HG03103 (cell line): ENCODE results near the gene ZNF621.

Experiments used
- ATAC-seq: cut with Tn5 transposase; IDR thresholded peaks from one replicate; pipeline ENCODE4 v1.9.1; 2021; ENCODE audit warnings: low read depth; ENCODE audit not compliant: unreplicated experiment

Gene ZNF621

DNA sequence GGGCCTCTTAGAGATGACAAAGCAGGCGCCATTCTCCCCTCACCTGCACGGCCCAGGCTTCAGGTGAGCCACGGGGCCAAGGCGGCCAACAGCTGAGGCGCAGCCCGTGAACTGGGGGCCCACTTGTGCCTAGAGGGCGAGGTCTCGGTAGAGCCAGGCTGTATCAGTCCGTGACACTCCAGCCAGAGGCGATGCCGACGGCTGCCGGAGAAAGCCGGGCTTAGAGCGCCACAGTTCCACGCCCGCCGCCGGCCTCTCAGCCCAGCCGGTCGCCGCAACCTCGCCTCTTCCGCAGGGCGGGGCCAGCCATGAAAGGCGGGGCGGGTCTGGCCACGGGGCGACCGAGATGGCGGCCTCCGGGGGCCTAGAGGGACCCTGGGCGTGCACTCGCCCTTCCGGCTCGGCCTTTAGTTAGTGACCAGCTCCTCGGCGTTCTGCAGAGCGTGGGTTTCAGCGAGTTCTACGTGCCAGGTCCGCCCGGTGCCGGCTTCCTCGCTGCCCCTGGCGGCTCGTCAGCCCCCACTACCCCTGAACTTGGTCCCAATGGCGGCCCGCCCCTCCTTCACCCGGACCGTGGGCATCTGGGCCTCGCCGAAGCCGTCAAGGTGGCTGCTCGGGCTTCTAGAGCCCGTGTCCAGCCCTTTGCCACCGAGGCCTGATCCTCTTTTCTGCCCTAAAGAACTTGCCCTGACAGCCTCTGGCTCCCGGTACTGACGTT is at the start of gene ZNF621:
ZNF621 (plus strand) TSS at position 393 of the 718 bp plus-strand sequence. CDS start 881 bp downstream, outside the sequence.
- peak; percentile 98 for ATAC-seq

DNA sequence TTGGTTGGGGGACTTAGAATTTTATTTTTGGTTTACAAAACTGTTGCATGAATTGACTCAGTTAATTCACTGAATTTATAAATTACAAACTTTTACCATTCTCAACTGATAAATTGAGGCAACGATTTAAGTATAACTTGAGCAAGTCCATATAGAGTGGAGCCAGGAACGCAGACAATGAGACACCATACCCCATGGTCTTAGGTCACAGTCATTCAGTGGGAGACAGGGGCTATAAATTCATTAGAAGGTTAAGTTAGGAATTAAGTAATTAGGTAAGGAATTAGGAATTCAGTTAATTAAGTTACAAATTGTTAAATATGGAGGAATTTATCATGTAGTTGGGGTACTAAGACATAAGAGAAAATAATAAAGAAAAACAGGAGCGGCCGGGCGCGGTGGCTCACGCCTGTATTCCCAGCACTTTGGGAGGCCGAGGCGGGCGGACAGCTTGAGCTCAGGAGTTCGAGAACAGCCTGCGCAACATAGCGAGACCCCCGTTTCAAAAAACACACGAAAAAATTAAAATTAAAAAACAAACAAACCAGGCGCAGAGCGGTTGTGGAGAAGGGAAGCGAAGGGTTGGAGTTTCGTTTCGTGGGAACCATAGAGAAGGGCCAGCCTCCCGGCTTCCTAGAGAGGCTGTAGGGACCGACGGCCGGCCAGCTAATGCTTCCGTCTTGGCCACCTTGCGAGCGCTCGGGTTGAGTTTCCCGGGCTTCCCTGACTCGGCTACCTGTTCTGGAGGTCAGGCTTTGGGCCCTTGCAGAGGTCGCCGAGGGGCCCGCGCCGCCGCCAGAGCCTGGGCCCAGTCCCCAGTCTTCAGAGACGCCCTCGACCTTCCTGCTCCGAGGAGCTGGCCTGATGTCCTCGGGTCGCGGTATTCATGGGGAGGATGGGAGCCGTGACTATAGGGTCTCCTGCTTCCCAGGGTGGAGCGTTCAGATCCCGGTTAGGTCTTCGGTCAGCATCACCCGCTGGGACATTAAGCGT is 48.0 kb upstream of the ZNF621 start, which contains the start of gene ZNF619:
ZNF619 (plus strand) TSS at position 645 of the 993 bp plus-strand sequence. CDS start 858 bp downstream, outside the sequence.
- peak; percentile 80 for ATAC-seq

DNA sequence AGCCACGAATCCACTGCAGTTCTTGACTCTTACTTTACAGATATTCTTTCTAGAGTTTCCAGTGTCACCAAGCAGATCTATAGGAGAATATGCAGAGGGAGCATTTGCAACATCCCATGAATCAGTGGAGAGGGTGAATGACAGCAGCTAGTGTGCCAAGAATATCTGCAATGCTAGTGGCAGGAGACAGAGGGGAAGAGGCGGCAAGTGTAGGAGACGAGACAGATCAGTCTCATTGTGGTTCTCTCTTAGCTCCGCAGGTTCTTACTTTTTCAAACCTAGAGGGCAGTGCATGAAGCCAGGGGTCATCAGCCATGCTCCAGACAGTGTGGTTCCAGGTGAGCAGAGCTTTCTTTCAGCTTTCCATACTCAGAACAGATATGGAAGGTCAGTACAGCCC is 47.1 kb upstream of the ZNF621 start:
- no peak for ATAC-seq

DNA sequence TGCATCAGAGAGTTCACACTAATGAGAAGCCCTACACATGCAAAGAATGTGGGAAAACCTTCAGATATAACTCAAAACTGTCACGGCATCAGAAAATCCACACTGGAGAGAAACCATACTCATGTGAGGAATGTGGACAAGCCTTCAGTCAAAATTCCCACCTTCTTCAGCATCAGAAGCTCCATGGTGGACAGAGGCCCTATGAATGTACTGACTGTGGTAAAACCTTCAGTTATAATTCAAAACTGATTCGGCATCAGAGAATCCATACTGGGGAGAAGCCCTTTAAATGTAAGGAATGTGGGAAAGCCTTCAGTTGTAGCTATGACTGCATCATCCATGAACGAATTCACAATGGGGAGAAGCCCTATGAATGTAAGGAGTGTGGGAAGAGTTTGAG is 37.6 kb upstream of the ZNF621 start:
- no peak for ATAC-seq

DNA sequence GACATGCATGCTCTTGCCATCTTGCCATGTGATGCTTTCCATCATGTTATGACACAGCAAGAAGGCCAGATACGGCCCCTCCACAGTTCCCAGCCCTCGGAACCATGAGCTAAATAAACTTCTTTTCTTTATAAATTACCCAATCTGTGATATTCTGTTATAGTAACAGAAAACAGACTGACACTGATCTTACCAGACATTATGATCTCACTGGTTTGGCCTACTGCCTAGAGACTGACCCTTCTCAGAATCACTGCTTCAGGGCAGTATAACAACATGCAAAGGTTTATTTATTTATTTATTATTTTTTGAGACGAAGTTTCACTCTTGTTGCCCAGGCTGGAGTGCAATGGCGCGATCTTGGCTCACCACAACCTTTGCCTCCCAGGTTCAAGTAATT is 33.8 kb upstream of the ZNF621 start:
- no peak for ATAC-seq

DNA sequence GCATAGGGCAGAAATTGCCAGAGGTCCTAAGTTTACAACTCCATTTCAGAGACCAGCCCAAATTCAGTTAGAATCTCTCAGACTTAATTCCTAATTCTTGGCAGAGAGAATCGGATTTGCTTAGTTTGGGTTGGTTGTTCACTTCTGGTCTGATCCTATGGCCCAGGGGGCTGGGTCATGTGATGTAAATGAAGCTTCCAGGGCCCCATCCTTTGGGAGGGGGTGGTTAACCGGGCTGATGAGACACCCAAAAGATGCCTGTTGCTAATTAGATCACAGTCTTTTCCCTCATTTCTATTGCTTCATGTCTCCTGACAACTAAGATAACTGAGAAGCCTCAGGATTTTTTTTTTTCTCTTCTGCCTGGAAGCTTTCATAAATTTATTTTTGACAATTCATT is 30.1 kb upstream of the ZNF621 start:
- ATAC-seq: no peak

DNA sequence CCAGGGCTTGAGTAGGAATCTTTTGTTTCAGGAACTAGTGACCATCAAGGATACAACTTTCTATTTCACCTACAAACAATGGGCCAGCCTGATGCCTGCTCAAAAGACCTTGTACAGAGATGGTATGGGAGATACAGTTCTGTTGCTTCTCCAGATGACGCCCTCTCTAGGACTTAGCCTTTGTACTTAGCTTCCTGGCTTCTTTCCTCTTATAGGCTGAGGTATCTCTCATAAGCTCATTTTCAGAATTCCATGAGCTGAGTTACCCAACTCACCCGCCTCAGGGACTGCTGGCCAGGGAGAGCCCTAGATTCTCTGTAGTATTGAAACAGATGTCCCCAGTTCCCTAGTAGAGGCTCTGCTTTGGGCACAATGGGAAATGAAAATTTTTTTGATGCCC is 27.5 kb upstream of the ZNF621 start:
- ATAC-seq: no peak

DNA sequence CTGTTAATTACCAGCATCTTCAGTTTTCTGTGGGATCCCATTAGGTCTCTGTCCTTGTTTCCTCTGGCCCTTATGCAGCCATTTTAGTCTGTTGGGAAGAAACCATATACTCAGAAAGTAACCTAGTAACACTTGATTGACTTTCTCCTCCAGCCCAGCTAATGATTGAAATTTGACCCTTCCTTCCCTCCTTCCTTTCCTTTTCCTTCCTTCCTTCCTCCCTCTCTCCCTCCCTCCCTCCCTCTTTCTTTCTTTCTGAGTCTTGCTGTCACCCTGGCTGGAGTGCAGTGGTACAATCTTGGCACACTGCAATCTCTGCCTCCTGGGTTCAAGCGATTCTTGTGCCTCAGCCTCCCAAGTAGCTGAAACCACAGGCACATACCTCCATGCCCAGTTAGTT is 24.8 kb upstream of the ZNF621 start:
- ATAC-seq: no peak

DNA sequence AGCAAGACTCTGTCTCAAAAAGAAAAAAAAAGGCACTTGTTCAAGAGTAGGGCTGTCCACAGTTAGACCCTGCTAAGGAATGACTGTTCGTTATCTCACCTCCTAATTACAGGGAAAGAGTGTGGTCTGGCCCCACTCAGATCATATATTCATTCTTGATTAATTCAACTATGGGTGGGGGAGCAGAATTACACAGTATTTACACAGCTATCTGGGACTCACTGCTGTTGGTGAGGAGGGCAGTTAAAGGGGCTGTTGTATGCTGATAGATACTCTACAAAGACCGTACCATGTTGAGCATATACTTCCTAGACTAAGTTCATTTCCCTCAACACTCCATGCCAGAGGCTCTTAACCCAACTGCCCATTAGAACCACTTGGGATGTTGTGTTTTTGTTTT is 22.7 kb upstream of the ZNF621 start:
- ATAC-seq: no peak

DNA sequence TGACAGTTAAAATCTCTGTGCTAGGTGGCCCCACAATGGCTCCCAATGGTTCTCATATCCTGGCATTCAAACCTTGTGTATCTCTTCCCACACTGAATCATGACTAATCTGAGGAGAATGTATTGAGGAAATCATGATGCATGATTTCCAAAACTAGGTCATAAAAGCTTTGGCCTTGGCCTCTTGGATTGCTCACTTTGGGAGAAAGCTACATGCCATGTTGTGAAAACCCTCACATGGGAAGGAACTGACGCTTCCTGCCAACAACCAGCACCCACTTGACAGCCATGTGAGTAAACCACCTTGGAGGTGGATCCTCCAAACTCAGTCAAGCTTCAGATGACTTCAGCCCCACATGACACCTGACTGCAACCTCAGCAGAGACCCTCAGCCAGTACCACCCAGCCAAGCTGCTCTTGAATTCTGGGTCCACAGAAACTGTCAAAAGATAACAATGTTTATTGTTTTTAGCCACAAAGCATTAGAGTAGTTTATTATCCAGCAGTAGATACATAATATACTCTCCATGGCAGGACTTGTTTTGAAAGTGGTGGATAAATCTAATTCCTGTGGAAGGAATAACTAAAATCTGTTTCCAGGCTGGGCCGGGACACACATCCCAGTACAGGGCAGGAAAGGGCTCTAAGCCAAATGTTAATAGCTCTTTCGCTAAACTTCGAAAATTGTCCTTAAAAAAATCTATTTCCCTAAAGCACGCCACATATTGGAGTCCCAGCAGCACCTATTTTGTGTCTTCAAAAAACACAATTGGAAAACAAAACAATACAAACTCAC is 19.9 kb upstream of the ZNF621 start:
- no peak for ATAC-seq

DNA sequence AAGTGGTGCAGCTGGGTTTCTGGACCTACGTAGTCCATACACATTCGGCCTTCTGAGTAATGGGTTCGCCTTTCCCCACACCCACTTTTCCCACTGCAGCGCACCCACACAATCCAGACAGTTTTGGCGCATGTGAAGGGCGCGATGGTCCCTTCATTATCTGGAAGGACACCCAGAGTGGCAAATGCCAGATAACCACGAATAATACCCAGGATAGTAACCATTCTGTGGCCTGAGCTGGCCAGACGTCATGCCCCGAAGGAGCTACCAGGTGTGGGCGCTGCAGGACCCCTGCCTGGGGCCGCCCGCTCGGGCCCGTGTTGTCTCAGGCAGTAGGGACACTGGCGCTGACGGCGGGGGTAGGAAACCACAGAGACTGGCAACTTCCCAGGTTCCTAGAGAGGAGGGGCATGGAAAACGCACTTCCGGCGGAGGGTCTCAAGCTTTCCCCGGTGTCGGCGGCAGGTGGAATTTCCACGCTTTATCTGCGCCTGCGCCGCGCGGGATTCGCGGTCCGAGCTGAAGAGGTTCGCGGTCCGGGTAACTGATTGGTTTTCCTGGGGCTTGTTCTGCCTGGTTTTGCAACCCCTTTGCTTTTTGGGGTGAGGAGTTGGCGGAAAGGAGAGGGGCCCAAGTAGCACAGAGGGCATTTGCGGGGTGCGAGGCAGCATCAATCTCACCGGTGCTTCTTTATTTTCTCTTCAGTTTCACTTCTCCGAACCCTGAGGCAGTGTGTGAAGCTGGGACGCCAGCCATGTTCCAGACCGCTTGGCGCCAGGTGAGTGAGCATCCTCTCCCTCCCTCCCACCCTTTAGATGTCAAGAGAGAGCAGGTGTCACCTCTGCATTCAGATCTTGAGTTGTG is 18.9 kb upstream of the ZNF621 start, which contains the start of gene ZNF620:
ZNF620 (plus strand) TSS at position 441 of the 864 bp plus-strand sequence; CDS start at position 755, 314 bp downstream.
- peak; percentile 65 for ATAC-seq

DNA sequence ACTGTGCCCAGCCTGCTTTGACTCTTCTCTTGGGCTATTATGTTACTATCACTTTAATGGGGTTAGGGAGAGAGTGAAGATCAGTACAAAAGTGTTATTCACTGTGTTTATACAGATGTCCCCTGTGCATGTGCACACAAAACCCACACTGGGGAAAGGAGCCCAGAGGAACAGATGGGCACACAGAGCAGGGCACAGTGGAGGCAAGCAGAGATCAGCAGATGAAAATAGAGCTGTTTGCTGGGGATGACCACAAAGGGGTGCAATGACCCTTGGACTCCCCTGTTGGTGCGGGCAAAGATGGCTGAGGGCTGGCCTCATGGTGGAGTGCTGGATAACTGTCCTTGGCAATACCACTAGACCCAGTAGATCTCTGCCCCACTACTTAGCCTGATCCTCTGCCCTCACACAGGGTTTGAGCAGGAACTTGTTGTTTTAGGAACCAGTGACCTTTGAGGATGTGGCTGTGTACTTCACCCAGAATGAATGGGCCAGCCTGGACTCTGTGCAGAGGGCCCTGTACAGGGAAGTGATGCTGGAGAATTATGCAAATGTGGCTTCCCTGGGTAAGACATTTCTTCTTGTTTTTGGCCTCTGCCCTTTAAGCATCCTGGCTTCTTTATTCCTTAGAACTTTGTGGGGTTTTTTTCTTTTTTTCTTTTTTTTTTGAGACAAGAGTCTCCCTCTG is 13.6 kb upstream of the ZNF621 start:
- ATAC-seq: no peak

DNA sequence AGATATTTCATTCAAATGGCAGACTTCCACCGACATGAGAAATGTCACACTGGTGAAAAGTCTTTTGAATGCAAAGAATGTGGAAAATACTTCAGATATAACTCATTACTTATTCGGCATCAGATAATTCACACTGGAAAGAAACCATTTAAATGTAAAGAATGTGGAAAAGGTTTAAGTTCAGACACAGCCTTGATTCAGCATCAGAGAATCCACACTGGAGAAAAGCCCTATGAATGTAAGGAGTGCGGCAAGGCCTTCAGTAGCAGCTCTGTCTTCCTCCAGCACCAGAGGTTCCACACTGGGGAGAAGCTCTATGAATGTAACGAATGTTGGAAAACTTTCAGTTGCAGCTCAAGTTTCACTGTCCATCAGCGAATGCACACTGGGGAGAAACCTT is 8.6 kb upstream of the ZNF621 start:
- ATAC-seq: no peak

DNA sequence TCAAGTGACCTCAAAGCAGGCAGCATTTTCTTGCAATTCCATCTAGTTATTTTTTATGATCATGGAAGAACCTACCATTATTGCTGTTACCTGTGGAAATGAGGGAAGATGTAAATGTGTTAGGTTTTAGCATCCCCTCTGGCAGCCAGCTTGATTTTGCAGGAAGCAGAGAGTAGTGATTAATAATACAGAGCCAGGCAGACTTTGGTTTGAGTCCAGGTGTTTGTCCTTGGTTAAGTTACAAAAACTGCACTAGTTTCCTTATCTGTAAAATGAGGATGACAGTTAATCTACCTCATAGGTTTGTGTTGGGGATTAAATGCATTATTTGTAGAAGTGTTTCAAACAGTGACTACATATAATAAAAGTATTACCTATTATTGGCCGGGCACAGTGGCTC is 6.7 kb upstream of the ZNF621 start:
- no peak for ATAC-seq

DNA sequence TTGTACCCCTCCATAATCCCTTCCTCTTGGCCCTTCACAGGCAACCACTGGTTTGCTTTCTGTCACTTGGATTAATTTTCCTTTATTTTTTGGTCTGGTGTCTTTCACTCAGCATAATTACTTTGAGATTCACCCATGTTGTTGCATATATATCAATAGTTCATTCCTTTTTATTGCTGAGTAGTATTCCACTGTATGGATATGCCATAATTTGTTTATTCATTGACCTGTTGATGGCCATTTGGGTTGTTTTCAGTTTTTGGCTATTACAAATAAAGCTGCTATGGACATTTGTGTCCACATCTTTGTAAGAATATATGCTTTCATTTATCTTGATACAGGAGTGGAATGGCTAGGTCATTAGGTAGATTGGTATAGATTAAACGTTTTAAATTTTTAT is 5.9 kb upstream of the ZNF621 start:
- ATAC-seq: no peak

DNA sequence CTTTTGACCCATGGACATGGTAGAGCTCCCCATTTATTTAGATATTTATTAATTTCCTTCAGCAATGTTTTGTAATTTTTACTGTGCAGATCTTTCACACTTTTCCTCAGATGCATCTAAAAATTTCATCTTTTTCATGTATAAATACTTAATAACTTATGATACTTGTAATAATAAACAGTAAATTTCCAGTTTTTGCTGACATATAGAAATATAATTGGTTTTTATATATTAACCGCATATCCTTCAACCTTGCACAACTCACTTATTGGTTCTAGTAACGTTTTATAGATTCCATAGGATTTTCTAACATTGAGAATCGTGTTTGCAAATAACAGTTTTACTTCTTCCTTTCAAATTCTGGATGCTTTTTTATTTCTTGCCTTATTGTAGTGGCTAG is 3.5 kb upstream of the ZNF621 start:
- ATAC-seq: no peak

DNA sequence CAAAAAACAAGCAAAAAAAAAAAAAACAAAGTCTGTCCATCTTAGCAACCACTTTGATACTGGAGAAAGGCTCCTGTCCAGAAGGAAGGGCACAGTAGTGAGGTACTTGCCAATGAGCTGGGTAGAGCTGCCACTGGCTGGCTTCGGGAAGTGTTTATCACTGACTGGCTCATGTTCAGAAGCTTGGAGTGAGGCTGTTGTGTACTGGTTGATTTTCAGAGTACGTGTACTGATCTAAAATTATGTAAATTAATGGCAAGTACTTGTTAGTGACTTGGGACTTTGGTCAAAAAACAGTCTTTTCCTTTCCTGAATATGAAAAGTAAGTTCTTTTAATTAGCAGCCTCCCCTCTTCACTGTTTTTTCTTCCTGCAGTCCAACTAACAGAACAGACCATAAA is 979 bp upstream of the ZNF621 start:
- ATAC-seq: no peak

DNA sequence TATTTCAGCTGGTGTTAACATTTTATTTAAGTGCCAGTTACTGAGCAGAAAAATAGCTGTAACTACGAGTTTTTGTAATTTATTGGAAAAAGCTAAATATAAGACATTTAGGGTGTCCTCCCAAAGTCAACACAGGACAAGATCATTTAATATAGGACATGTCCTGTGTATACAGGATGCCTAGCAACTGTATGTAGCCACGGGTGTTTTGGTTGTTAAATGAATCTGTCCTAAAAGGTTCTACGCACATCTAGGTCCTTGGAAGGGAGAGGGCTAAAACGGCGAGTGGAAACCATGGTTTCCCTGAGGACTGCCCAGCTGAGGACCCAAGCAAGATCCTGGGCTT is 565 bp upstream of the ZNF621 start:
- ATAC-seq: no peak

DNA sequence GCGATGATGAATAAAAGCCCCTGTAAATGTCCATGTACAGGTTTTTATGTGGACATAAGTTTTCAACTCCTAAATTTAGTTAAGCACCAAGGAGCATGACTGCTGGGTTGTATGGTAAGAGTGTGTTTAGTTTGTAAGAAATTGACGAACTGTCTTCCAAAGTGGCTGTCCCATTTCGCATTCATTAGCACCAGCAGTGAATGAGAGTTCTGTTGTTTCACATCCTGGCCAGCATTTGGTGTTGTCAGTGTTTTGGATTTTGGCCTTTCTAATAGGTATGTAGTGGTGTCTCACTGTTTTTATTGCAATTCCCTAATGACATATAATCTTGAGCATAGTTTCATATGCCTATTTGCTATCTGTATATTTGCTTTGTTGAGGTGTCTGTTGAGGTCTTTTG is 3.7 kb downstream of the ZNF621 start:
- no peak for ATAC-seq
